ENCODE measurements around the gene LEMD2. TPM values are rescaled to one million over a fixed set of nuclear protein-coding genes. Genes with fewer than 3 reads are reported as not detected.

Gene LEMD2
- total RNA-seq, 4 donors from 2014 or later: 31.0 to 83.3 (median 37.6) TPM

GRCh38 chr6:33723371-33724085 is 65.4 kb downstream of the LEMD2 start:
- H3K27me3 ChIP-seq: no peaks in the 10 kb centered on the region
- no peak overlapping the region for H3K4me3 ChIP-seq
- H3K27ac ChIP-seq: no peak overlapping the region
- DNase-seq: no peak
- intact Hi-C loops (cut with DNase I; ENCODE audit: low total_unique reads): no loop called here
- no peaks in the 10 kb centered on the region for H3K9me3 ChIP-seq
- no peaks in the 10 kb centered on the region for H3K36me3 ChIP-seq
- H3K4me1 ChIP-seq: peaks cover 0 to under 1% of the 10 kb centered on the region in 2 donors
- TF ChIP-seq, protein P1, sequence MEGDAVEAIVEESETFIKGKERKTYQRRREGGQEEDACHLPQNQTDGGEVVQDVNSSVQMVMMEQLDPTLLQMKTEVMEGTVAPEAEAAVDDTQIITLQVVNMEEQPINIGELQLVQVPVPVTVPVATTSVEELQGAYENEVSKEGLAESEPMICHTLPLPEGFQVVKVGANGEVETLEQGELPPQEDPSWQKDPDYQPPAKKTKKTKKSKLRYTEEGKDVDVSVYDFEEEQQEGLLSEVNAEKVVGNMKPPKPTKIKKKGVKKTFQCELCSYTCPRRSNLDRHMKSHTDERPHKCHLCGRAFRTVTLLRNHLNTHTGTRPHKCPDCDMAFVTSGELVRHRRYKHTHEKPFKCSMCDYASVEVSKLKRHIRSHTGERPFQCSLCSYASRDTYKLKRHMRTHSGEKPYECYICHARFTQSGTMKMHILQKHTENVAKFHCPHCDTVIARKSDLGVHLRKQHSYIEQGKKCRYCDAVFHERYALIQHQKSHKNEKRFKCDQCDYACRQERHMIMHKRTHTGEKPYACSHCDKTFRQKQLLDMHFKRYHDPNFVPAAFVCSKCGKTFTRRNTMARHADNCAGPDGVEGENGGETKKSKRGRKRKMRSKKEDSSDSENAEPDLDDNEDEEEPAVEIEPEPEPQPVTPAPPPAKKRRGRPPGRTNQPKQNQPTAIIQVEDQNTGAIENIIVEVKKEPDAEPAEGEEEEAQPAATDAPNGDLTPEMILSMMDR (IDR thresholded peaks at IDR 0.05): no peak
- TF ChIP-seq POLR2A (IDR thresholded peaks at IDR 0.05): no peak

DNA sequence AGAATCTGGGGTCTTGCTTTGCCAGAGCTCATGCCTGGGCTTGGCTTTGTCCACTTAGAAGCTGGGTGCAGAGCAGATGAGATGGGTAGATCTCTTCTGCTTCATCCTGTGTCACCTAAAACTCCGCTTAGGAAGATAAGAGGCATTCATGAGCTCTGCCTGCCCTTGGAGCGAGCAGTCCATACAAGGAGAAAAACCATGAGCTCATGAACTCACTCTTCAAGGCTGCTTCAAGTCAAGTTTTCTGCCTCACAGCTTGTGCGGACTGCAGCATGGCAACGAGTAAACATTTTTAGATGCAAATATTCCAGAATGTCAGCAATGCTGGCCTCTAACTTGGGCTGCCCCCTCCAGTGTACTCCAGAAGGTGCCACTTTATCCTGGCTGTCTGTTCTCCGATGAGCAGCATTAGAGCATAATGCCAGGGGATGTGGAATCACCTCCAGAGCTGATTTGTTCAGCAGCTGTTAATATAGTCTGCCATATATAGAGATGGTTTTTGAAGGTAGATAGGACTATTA is 66.8 kb downstream of the LEMD2 start:
- no peak for DNase-seq
- Histone ChIP-seq H3K27me3 (no peaks in the 10 kb centered on the region), H3K27ac (no peak overlapping the region), H3K9me3 (no peaks in the 10 kb centered on the region), H3K4me1 (peaks cover 0 to 2% of the 10 kb centered on the region in 2 donors), H3K36me3 (no peaks in the 10 kb centered on the region), H3K4me3 (no peak overlapping the region)
- intact Hi-C loops (cut with DNase I; ENCODE audit: low total_unique reads): no loop called here
- TF ChIP-seq POLR2A (IDR thresholded peaks at IDR 0.05): no peak
- TF ChIP-seq, protein P1 (IDR thresholded peaks at IDR 0.05): no peak

- intact Hi-C loops (cut with DNase I; ENCODE audit: low total_unique reads): no loop called here
- Histone ChIP-seq H3K9me3 (no peaks in the 10 kb centered on the region), H3K4me3 (no peak overlapping the region), H3K4me1 (peaks cover 0 to 2% of the 10 kb centered on the region in 2 donors), H3K27ac (no peak overlapping the region), H3K27me3 (no peaks in the 10 kb centered on the region), H3K36me3 (no peaks in the 10 kb centered on the region)
- TF ChIP-seq, protein P1 (IDR thresholded peaks at IDR 0.05): no peak
- TF ChIP-seq POLR2A (IDR thresholded peaks at IDR 0.05): no peak
- no peak for DNase-seq
Measured at GRCh38 chr6:33721508-33721907, 67.4 kb downstream of the LEMD2 start.

Other genes starting within 250 kb of the LEMD2 start
- 10 to 100 TPM in 2 of 4 donors, 1 to 10 TPM in 1, under 1 TPM in 1; 0.88 to 15.3 (median 6.1) TPM for gene BAK1, start 208.9 kb downstream of the LEMD2 start, total RNA-seq
- gene ITPR3, start 167.8 kb downstream of the LEMD2 start, total RNA-seq: 10 to 100 TPM; 11.2 to 27.6 (median 16.1) TPM
- 10 to 100 TPM in 3 of 4 donors, 1 to 10 TPM in 1; 10.0 to 63.2 (median 30.9) TPM for gene UQCC2, start 77.4 kb downstream of the LEMD2 start, total RNA-seq
- 1 to 10 TPM in 3 of 4 donors, not detected in 1; 1.9 to 6.1 (median 5.5) TPM for gene IP6K3, start 42.2 kb downstream of the LEMD2 start, total RNA-seq
- gene MLN, start 14.9 kb upstream of the LEMD2 start, total RNA-seq: not detected